IMR-90 (cell line): ENCODE results near the gene VIPR1. TPM values are rescaled to one million over a fixed set of nuclear protein-coding genes. Genes with fewer than 3 reads are reported as not detected.

ENCODE experiments used
- ATAC-seq: fragments of 200-7000 bp; cut with Tn5 transposase; 2 replicates; pipeline ENCODE4 v1.9.1; 2020; ENCODE audit warnings: low read depth, mild to moderate bottlenecking, moderate library complexity
- BruUV-seq: library from RNA; stranded (reverse); fragments of 400-500 nt; replicated peaks from 2 replicates; lab custom pipeline; 2021; lab: Mats Ljungman, UMichigan
- CTCF ChIA-PET: fragments of 300-600 bp; formaldehyde crosslinking; extraction: SDS; loops from one replicate; lab custom pipeline; 2021; ENCODE audit warnings: antibody characterized with exemption; lab: Yijun Ruan, JAX
- POLR2A ChIA-PET: fragments of 300-600 bp; sonication (Branson Sonifier 250); formaldehyde crosslinking; loops from one replicate; lab custom pipeline; 2022; ENCODE audit warnings: antibody characterized with exemption; ENCODE audit not compliant: unreplicated experiment; lab: Charles Lee
- DNase-seq: peaks from one replicate; pipeline ENCODE4 v3.0.0; 2013
- H2AFZ ChIP-seq: replicated peaks from 2 replicates; pipeline ENCODE3; 2013; ENCODE audit warnings: low read length, mild to moderate bottlenecking; ENCODE audit not compliant: poor library complexity
- H2AK5ac ChIP-seq: 2 replicates; pipeline ENCODE4 v1.6.1; 2013; ENCODE audit warnings: low read depth, low read length, inconsistent platforms
- H2AK9ac ChIP-seq: replicated peaks from 2 replicates; pipeline ENCODE3; 2013; ENCODE audit warnings: mild to moderate bottlenecking, low read depth, low read length, moderate library complexity; ENCODE audit not compliant: poor library complexity
- H2BK120ac ChIP-seq: 2 replicates; pipeline ENCODE4 v1.6.1; 2013; ENCODE audit warnings: low read depth, low read length, inconsistent platforms
- H2BK15ac ChIP-seq: 3 replicates; pipeline ENCODE4 v1.6.1; 2013; ENCODE audit warnings: low read depth, low read length, inconsistent platforms
- H2BK20ac ChIP-seq: 2 replicates; pipeline ENCODE4 v1.6.1; 2013; ENCODE audit warnings: low read depth, mild to moderate bottlenecking, inconsistent platforms, low read length, moderate library complexity
- H2BK5ac ChIP-seq: 2 replicates; pipeline ENCODE4 v1.6.1; 2013; ENCODE audit warnings: mild to moderate bottlenecking, low read depth, low read length, inconsistent platforms; ENCODE audit not compliant: poor library complexity, severe bottlenecking
- H3K14ac ChIP-seq: replicated peaks from 2 replicates; pipeline ENCODE4 v1.6.1; 2013; ENCODE audit warnings: low read depth, low read length, inconsistent platforms
- H3K18ac ChIP-seq: 2 replicates; pipeline ENCODE4 v1.6.1; 2013; ENCODE audit warnings: low read depth, low read length, control low read depth
- H3K23ac ChIP-seq: 2 replicates; pipeline ENCODE4 v1.6.1; 2013; ENCODE audit warnings: low read depth, low read length, inconsistent platforms
- H3K27ac ChIP-seq: 2 replicates; pipeline ENCODE4 v1.5.1; 2013; ENCODE audit warnings: mild to moderate bottlenecking, control low read depth, low read length; ENCODE audit not compliant: insufficient read depth
- H3K27me3 ChIP-seq: 2 replicates; pipeline ENCODE4 v1.6.1; 2013; ENCODE audit warnings: low read length; ENCODE audit not compliant: control insufficient read depth, insufficient read depth
- H3K36me3 ChIP-seq: 2 replicates; pipeline ENCODE4 v1.6.1; 2013; ENCODE audit warnings: low read length, mixed read lengths; ENCODE audit not compliant: control insufficient read depth, insufficient read depth
- H3K4ac ChIP-seq: 2 replicates; pipeline ENCODE4 v1.6.1; 2013; ENCODE audit warnings: low read depth, low read length, inconsistent platforms
- H3K4me1 ChIP-seq: 2 replicates; pipeline ENCODE4 v1.6.1; 2013; ENCODE audit warnings: low read length, mixed read lengths; ENCODE audit not compliant: control insufficient read depth, insufficient read depth
- H3K4me2 ChIP-seq: 2 replicates; pipeline ENCODE4 v1.6.1; 2013; ENCODE audit warnings: low read depth, mild to moderate bottlenecking, control low read depth, low read length, moderate library complexity
- H3K4me3 ChIP-seq: 2 replicates; pipeline ENCODE4 v1.5.1; 2013; ENCODE audit warnings: low read depth, mild to moderate bottlenecking, control low read depth, low read length, moderate library complexity; ENCODE audit not compliant: insufficient read depth
- H3K56ac ChIP-seq: 2 replicates; pipeline ENCODE4 v1.6.1; 2013; ENCODE audit warnings: low read length, inconsistent platforms; ENCODE audit not compliant: insufficient read depth; ENCODE audit errors: extremely low read depth
- H3K79me1 ChIP-seq, 2 experiments: 2 replicates each; pipeline ENCODE4 v1.6.1; 2013; ENCODE audit warnings: low read length in 2 of 2, inconsistent platforms in 1 of 2, low read depth in 1 of 2
- H3K9ac ChIP-seq: 2 replicates; pipeline ENCODE4 v1.6.1; 2013; ENCODE audit warnings: low read depth, low read length, control low read depth
- H3K9me1 ChIP-seq: 2 replicates; pipeline ENCODE4 v1.6.1; 2013; ENCODE audit warnings: low read length, inconsistent platforms; ENCODE audit not compliant: insufficient read depth
- H3K9me3 ChIP-seq: 2 replicates; pipeline ENCODE4 v1.6.1; 2013; ENCODE audit warnings: low read length; ENCODE audit not compliant: control insufficient read depth, insufficient read depth
- H4K20me1 ChIP-seq: 2 replicates; pipeline ENCODE4 v1.6.1; 2013; ENCODE audit warnings: low read length, inconsistent platforms; ENCODE audit not compliant: insufficient read depth
- H4K5ac ChIP-seq: 2 replicates; pipeline ENCODE4 v1.6.1; 2013; ENCODE audit warnings: mild to moderate bottlenecking, low read depth, low read length, control low read depth
- H4K8ac ChIP-seq, 2 experiments: 2 replicates each; pipeline ENCODE4 v1.6.1; 2013; ENCODE audit warnings: low read depth in 2 of 2, low read length in 2 of 2, control low read depth in 1 of 2, inconsistent platforms in 1 of 2
- H4K91ac ChIP-seq: 2 replicates; pipeline ENCODE4 v1.6.1; 2013; ENCODE audit warnings: low read depth, low read length, inconsistent platforms; ENCODE audit not compliant: insufficient read depth
- BHLHE40 ChIP-seq: fragments of 150-350 bp; IDR thresholded peaks from 2 replicates; pipeline ENCODE4 v1.6.1; 2016; ENCODE audit warnings: mild to moderate bottlenecking, low read depth, low read length
- SMC3 ChIP-seq: fragments of 150-350 bp; IDR thresholded peaks from 2 replicates; pipeline ENCODE4 v1.6.1; 2016; ENCODE audit warnings: low read depth, mild to moderate bottlenecking, antibody characterized with exemption, low read length, moderate library complexity
- WGBS, 2 experiments: methylation state at CpG; one replicate each; pipeline versions ENCODE4 v1.1.5 to v1.1.7; 2013; ENCODE audit warnings: missing lambda C conversion rate in 2 of 2; ENCODE audit not compliant: insufficient read length in 1 of 2; ENCODE audit errors: extremely low coverage in 2 of 2; 5-methylcytosine and 5-hydroxymethylcytosine counted together
- dilution Hi-C: fragments of 300-500 bp; cut with HindIII; formaldehyde crosslinking; loops from one replicate; pipeline ENCODE4 v1.14.3; 2018; ENCODE audit warnings: low sequenced_read_pairs; ENCODE audit not compliant: unreplicated experiment
- in situ Hi-C: fragments of 300-500 bp; cut with MboI; formaldehyde crosslinking; loops from 3 replicates; pipeline ENCODE4 v1.14.3; 2019; ENCODE audit warnings: low sequenced_read_pairs, inconsistent platforms, mixed read lengths
- intact Hi-C: fragments of 100-400 bp; cut with micrococcal nuclease; formaldehyde crosslinking; loops from 2 replicates; pipeline ENCODE4 v1.10.0; 2022
- microRNA-seq, 2 experiments: library from miRNA; stranded (forward) in 1 of 2; unstranded in 1 of 2; fragments of 10-50 nt in 1 of 2; fragments of <30 nt in 1 of 2; gene quantifications in 1 of 2; microRNA quantifications in 1 of 2; one replicate each; pipeline versions ENCODE3 to v1.1.0; 2013 to 2020; ENCODE audit not compliant: insufficient read depth in 1 of 2, insufficient read length in 1 of 2, unreplicated experiment in 1 of 2
- polyA plus RNA-seq, 3 experiments: library from polyadenylated mRNA; depleted of rRNA; stranded (reverse); fragments of >200 nt; gene quantifications; 2 replicates each; pipeline ENCODE4 v1.2.3, GENCODE V29; 2012; ENCODE audit warnings: low replicate concordance in 1 of 3
- small RNA-seq, 5 experiments: library from RNA; depleted of rRNA; stranded (forward); fragments of <200 nt; gene quantifications; one replicate each; pipeline ENCODE3, GENCODE V24; 2012
- total RNA-seq: library from RNA; depleted of rRNA; stranded (reverse); fragments of >200 nt; gene quantifications from 2 replicates; pipeline ENCODE4 v1.2.3, GENCODE V29; 2012; rRNA removed

The VIPR1 gene
- total and polyA plus RNA-seq, 2 of the 4 experiments (the other 2 are of a cell fraction) = not detected

DNA sequence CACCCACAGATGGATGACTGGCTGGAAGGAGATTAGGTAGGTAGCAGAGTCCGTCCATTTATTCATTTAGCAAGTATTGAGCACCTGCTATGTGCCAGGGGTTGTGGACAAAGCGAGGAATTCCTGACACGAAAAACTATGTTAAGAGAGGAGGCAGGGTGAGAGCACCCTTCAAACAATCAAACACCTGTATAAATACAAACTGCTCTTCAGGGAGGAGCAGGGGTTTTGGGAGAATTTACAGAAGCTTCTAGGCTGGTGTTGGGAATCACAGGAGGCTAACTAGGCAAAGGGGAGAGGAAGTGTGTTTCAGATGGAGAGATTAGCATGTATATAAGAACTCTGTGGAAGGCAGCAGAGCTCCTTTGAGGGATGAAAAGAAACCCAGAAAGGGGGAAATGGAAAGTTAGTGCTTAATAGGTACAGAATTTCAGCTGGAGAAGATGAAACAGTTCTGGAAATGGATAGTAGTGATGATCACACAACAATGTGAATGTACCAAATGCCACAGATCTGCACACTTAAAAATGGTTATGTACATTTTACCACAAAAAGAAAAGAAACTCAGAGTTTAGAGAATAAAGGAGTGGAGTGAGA, 80.1 kb downstream of the VIPR1 start:
- WGBS, 2 experiments = no CpG with 5 or more reads among the region's 3 CpGs
- H3K4me1 ChIP-seq = peaks cover 2% of the 10 kb centered on the region; the same call in 1 of the 2 replicates
- H3K9ac ChIP-seq = peak overlapping the region; percentile 78; the same call in 1 of the 2 replicates
- H3K9me1 ChIP-seq = no peaks in the 10 kb centered on the region; the same call in 1 of the 2 replicates
- H3K27ac ChIP-seq = no peak overlapping the region; the same call in 1 of the 2 replicates
- intact Hi-C loops = loop anchor here (5.0 kb wide), 1 partner anchor 160 kb away; no protein-coding TSS in a partner anchor
- H4K8ac ChIP-seq = peak overlapping the region in 1 of 2 experiments; percentile 4; a peak in 2 of 4 replicates
- peak overlapping the region; percentile 8; the same call in 1 of the 2 replicates for H3K56ac ChIP-seq
- no peak overlapping the region for H4K5ac ChIP-seq
- ChIA-PET CTCF (interaction anchor here (0.6 kb wide), 1 partner anchor 21 kb away, joined by 4 read pairs; no protein-coding TSS in a partner anchor), POLR2A (interaction anchor here (0.8 kb wide), 1 partner anchor 8 kb away, joined by 3 read pairs; the partner anchor contains the start of gene SS18L2)
- H2BK15ac ChIP-seq = peak overlapping the region; percentile 34; the same call in 2 of the 3 replicates
- dilution Hi-C loops = no loop called here
- peak overlapping the region; percentile 88 for H2AK9ac ChIP-seq
- H3K4ac ChIP-seq = no peak overlapping the region
- TF ChIP-seq SMC3 = no peak
- TF ChIP-seq BHLHE40 = no peak
- no peak overlapping the region for H2BK20ac ChIP-seq
- no peak overlapping the region for H2AK5ac ChIP-seq
- H3K79me1 ChIP-seq = peaks cover 12 to 30% of the 10 kb centered on the region in 2 experiments
- H3K4me3 ChIP-seq = peak overlapping the region; percentile 95
- H3K4me2 ChIP-seq = peak overlapping the region; percentile 94
- no peaks in the 10 kb centered on the region for H3K27me3 ChIP-seq
- H4K91ac ChIP-seq = no peak overlapping the region
- H2BK5ac ChIP-seq = no peak overlapping the region
- in situ Hi-C loops = no loop called here
- BruUV-seq = no TSS peak
- no peaks in the 10 kb centered on the region for H4K20me1 ChIP-seq
- 0 out of 2 replicates have a peak overlapping the region, but pooled peaks have one; percentile 8 for H3K14ac ChIP-seq
- peak overlapping the region; percentile 7; the same call in 1 of the 2 replicates for H3K23ac ChIP-seq
- no peaks in the 10 kb centered on the region for H3K36me3 ChIP-seq
- H2AFZ ChIP-seq = peak overlapping the region; percentile 98
- H2BK120ac ChIP-seq = 0 out of 2 replicates have a peak overlapping the region, but pooled peaks have one; percentile 11
- H3K9me3 ChIP-seq = no peaks in the 10 kb centered on the region
- no peak for ATAC-seq
- no peak for DNase-seq
- no peak overlapping the region for H3K18ac ChIP-seq

Small RNA genes within 50 kb of the gene (microRNA-seq; reads per million reads assigned to microRNA genes)
- not detected for gene AC092047.1 (ENCODE audit: insufficient read depth, insufficient read length)

Small RNA genes within 50 kb of the gene (small RNA-seq; reads per million reads assigned to genes)
- gene AC092047.1 = 0 reads per million in 5 experiments

Other genes with a start within 250 kb of the VIPR1 start
- gene CCK, start 236.5 kb upstream of the VIPR1 start, total RNA-seq = not detected in 2 replicates
- gene CCK, start 236.5 kb upstream of the VIPR1 start, polyA plus RNA-seq (2012; rRNA removed) = 0.43 TPM in 2 replicates
- gene LYZL4, start 92.0 kb upstream of the VIPR1 start, total RNA-seq = not detected in 2 replicates
- gene LYZL4, start 92.0 kb upstream of the VIPR1 start, polyA plus RNA-seq (2012; rRNA removed) = not detected in 2 replicates
- gene SEC22C, start 79.3 kb downstream of the VIPR1 start, total RNA-seq = 43.9 and 46.9 TPM in 2 replicates
- gene SEC22C, start 79.3 kb downstream of the VIPR1 start, polyA plus RNA-seq (2012; rRNA removed) = 19.9 and 24.0 TPM in 2 replicates
- 19.4 and 23.6 TPM in 2 replicates for gene SS18L2, start 88.2 kb downstream of the VIPR1 start, total RNA-seq
- 14.9 and 18.7 TPM in 2 replicates for gene SS18L2, start 88.2 kb downstream of the VIPR1 start, polyA plus RNA-seq (2012; rRNA removed)
- gene NKTR, start 98.0 kb downstream of the VIPR1 start, total RNA-seq = 24.0 and 51.4 TPM in 2 replicates
- gene NKTR, start 98.0 kb downstream of the VIPR1 start, polyA plus RNA-seq (2012; rRNA removed) = 20.0 and 30.7 TPM in 2 replicates
- 9.7 and 10.9 TPM in 2 replicates for gene ZBTB47, start 151.1 kb downstream of the VIPR1 start, total RNA-seq
- 16.8 and 17.3 TPM in 2 replicates for gene ZBTB47, start 151.1 kb downstream of the VIPR1 start, polyA plus RNA-seq (2012; rRNA removed)
- not detected in 2 replicates for gene KLHL40, start 182.9 kb downstream of the VIPR1 start, total RNA-seq
- not detected in 2 replicates for gene KLHL40, start 182.9 kb downstream of the VIPR1 start, polyA plus RNA-seq (2012; rRNA removed)
- gene HHATL, start 200.2 kb downstream of the VIPR1 start, total RNA-seq = not detected in 2 replicates
- gene HHATL, start 200.2 kb downstream of the VIPR1 start, polyA plus RNA-seq (2012; rRNA removed) = not detected in 2 replicates